Esophagus mucosa (tissue), 1 donor: ENCODE results near the gene BSND. TPM values are rescaled to one million over a fixed set of nuclear protein-coding genes. Genes with fewer than 3 reads are reported as not detected.

Source experiments
- ATAC-seq: fragments of 200-7000 bp; cut with Tn5 transposase; one replicate; pipeline ENCODE4 v1.9.1; 2020
- total RNA-seq: library from RNA; stranded (reverse); gene quantifications from one replicate; pipeline ENCODE4 v1.2.4, GENCODE V29; 2023
- donor health status: DM: yes; HTN: yes; CAD: no.

The BSND gene
- total RNA-seq, 1 donor from 2014 or later, result not detected

- no peak for ATAC-seq
These were observed 49.9 kb downstream of the BSND start for GRCh38 chr1:55048453-55049270.

- no peak for ATAC-seq
These were observed 50.7 kb downstream of the BSND start for GRCh38 chr1:55049271-55049913.

GRCh38 chr1:55049914-55050278 lies 51.2 kb downstream of the BSND start:
- ATAC-seq, result no peak

GRCh38 chr1:55050283-55050682 lies 51.5 kb downstream of the BSND start:
- ATAC-seq, result no peak

- no peak for ATAC-seq
These were observed 52.4 kb downstream of the BSND start for GRCh38 chr1:55051169-55051568.

GRCh38 chr1:55051621-55052020 lies 52.9 kb downstream of the BSND start:
- ATAC-seq, result no peak

GRCh38 chr1:55052221-55053142 lies 53.7 kb downstream of the BSND start:
- ATAC-seq, result no peak

- ATAC-seq, result no peak
These were observed 54.7 kb downstream of the BSND start for GRCh38 chr1:55053265-55053954.

- ATAC-seq, result no peak
These were observed 55.7 kb downstream of the BSND start for GRCh38 chr1:55054396-55054795.

GRCh38 chr1:55055084-55055882 lies 56.5 kb downstream of the BSND start:
- no peak for ATAC-seq

GRCh38 chr1:55055951-55056631 lies 57.4 kb downstream of the BSND start:
- no peak for ATAC-seq

GRCh38 chr1:55056632-55056992 lies 57.9 kb downstream of the BSND start:
- no peak for ATAC-seq

GRCh38 chr1:55057270-55057955 lies 58.7 kb downstream of the BSND start:
- ATAC-seq, result no peak

GRCh38 chr1:55057956-55058298 lies 59.2 kb downstream of the BSND start:
- ATAC-seq, result no peak

GRCh38 chr1:55059302-55060132 lies 60.8 kb downstream of the BSND start:
- ATAC-seq, result no peak

- ATAC-seq, result no peak
These were observed 61.6 kb downstream of the BSND start for GRCh38 chr1:55060133-55060999.

GRCh38 chr1:55061000-55061705 lies 62.4 kb downstream of the BSND start:
- ATAC-seq, result no peak
